HuH-7.5 (cell line): ENCODE measurements around the gene RFX3.

Experiments
- DNase-seq: peaks from one replicate; pipeline ENCODE4 v3.0.0; 2011; ENCODE audit warnings: low spot score

Gene RFX3

GRCh38 chr9:3205421-3206095 lies 320.2 kb downstream of the RFX3 start:
- no peak for DNase-seq

- DNase-seq: no peak
Measured at GRCh38 chr9:3200331-3200774, 325.4 kb downstream of the RFX3 start.

- no peak for DNase-seq
Measured at GRCh38 chr9:3193791-3194190, 332.0 kb downstream of the RFX3 start.

- no peak for DNase-seq
Measured at GRCh38 chr9:3191715-3192114, 334.1 kb downstream of the RFX3 start.

GRCh38 chr9:3189113-3189861 lies 336.5 kb downstream of the RFX3 start:
- DNase-seq: no peak

- DNase-seq: no peak
Measured at GRCh38 chr9:3186751-3187150, 339.1 kb downstream of the RFX3 start.

- peak; percentile 31 for DNase-seq
Measured at GRCh38 chr9:3181049-3181953, 344.5 kb downstream of the RFX3 start.

GRCh38 chr9:3180696-3181048 lies 345.1 kb downstream of the RFX3 start:
- DNase-seq: no peak

GRCh38 chr9:3179711-3180110 lies 346.1 kb downstream of the RFX3 start:
- DNase-seq: no peak

GRCh38 chr9:3177936-3178335 lies 347.9 kb downstream of the RFX3 start:
- no peak for DNase-seq

- no peak for DNase-seq
Measured at GRCh38 chr9:3177146-3177761, 348.5 kb downstream of the RFX3 start.

- no peak for DNase-seq
Measured at GRCh38 chr9:3173374-3173773, 352.4 kb downstream of the RFX3 start.

- no peak for DNase-seq
Measured at GRCh38 chr9:3170819-3171218, 355.0 kb downstream of the RFX3 start.
